RCC 7860 (cell line): ENCODE measurements around the gene TENM3.

Experiments used
- DNase-seq: peaks from one replicate; pipeline ENCODE4 v3.0.0-alpha.2; 2015; ENCODE audit warnings: low spot score
- FAIRE-seq: peaks from 2 replicates; lab custom pipeline; 2012; peaks lifted over from hg19 to GRCh38; lab: Jason Lieb, UNC

The TENM3 gene

GRCh38 chr4:182704077-182704476, 460.9 kb downstream of the TENM3 start:
- no peak for DNase-seq
- FAIRE-seq = no peak

DNA sequence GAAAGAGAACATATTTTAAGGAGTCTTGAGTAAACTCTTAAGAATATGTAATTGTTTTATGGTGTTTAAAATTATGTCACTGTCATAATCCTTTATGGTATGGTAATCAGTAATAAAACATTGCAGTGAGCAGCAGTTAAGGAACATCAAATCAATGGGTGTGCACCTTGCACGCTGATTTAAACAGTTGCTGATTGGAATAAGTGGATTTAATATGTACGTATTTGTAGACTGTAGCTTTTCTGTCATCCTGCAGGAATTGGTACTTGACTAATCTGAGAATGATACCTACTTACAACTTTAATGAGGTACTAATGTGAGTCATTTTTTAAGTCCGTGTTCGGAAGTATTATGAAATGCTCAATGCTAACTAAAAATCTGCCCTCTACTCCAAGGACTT, 461.7 kb downstream of the TENM3 start:
- FAIRE-seq (no peak), DNase-seq (no peak)

DNA sequence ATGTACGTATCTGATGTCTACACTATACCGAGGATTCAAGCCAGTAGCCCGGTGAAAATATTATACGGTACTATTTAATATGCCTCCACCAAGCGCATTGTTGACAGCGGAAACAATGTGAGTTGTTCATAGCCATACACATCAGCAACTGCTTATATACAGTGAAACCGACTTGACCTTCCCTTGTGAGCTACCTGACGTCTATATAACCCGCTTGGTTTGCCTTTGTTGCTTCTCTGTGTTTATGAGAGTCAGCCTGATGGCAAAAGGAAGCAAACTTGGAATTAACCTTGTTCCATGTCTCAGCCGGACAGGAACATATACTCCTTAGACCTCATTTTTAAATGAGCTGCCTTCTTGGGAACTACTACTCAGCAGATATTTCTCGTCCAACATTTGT, 462.2 kb downstream of the TENM3 start:
- FAIRE-seq = no peak
- no peak for DNase-seq

DNA sequence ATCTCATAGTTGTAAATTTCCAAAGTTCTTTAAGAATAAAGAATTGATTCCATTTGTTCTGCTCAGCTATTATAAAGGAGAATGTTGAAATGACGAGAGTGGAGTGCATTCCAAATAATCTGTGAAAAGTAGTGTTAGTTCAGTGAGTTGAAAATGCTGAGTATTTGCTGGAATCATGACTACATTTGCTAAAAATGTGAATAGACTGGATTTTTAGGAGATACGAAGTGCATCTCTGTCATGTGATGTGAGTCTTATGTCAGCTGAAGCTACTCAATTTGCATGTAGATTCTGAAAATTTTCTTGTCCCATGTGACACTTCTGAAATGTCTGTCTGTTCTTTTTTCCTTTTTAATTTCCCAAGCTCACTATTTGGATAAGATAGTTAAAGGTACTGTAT, 468.0 kb downstream of the TENM3 start:
- DNase-seq (no peak), FAIRE-seq (no peak)

GRCh38 chr4:182715548-182715947, 472.3 kb downstream of the TENM3 start:
- no peak for DNase-seq

GRCh38 chr4:182716192-182716591, 473.0 kb downstream of the TENM3 start:
- DNase-seq (no peak), FAIRE-seq (no peak)

More at GRCh38 chr4:182715548-182715947, 472.3 kb downstream of the TENM3 start:
- no peak for FAIRE-seq

- FAIRE-seq (no peak), DNase-seq (no peak)
Observed at GRCh38 chr4:182717788-182718583, 474.8 kb downstream of the TENM3 start.

GRCh38 chr4:182724414-182724813, 481.2 kb downstream of the TENM3 start:
- DNase-seq (no peak), FAIRE-seq (no peak)

- DNase-seq (no peak), FAIRE-seq (no peak)
Observed at GRCh38 chr4:182729516-182729915, 486.3 kb downstream of the TENM3 start.

- FAIRE-seq (no peak), DNase-seq (no peak)
Observed at GRCh38 chr4:182730791-182731190, 487.6 kb downstream of the TENM3 start.

- FAIRE-seq = no peak
- DNase-seq = no peak
Observed at GRCh38 chr4:182736207-182736606, 493.0 kb downstream of the TENM3 start.

DNA sequence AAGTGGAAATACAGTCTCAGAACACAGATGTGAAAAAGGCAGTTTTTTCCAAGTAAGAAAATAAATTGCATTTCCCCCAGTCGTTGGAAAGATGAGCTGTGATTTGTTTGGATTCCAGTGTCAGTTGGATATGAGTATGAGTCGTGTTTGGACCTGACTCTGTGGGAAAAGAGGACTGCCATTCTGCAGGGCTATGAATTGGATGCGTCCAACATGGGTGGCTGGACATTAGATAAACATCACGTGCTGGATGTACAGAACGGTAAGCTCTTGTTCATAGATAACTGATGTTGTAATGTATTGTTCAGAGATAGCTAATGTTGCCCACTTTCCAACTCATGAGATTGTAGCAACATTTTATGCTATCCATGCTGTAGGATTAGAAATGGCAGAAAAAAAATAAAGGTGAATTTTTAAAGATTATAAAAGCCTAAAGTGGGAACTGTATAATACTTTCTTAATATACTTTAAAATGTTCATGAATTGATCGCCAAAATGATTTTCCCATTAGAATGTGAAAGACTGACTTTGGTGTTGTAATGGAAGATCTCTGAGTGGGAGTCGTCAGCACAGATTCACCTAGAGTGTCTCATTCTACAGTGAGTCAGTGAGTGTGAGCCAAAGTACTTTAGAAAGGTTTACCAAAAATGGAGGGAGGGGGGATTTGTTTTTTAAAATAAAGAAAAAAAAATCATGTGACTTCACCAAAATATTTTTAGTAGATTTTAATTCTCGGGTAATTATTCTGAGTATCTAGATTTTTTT, 495.3 kb downstream of the TENM3 start:
- no peak for FAIRE-seq

GRCh38 chr4:182740256-182740655, 497.1 kb downstream of the TENM3 start:
- FAIRE-seq (no peak), DNase-seq (no peak)

More for the DNA sequence above, 495.3 kb downstream of the TENM3 start:
- DNase-seq = peak; percentile 3

- FAIRE-seq (no peak), DNase-seq (no peak)
Observed at GRCh38 chr4:182741054-182741453, 497.9 kb downstream of the TENM3 start.

GRCh38 chr4:182741914-182742313, 498.7 kb downstream of the TENM3 start:
- no peak for DNase-seq
- FAIRE-seq = no peak

DNA sequence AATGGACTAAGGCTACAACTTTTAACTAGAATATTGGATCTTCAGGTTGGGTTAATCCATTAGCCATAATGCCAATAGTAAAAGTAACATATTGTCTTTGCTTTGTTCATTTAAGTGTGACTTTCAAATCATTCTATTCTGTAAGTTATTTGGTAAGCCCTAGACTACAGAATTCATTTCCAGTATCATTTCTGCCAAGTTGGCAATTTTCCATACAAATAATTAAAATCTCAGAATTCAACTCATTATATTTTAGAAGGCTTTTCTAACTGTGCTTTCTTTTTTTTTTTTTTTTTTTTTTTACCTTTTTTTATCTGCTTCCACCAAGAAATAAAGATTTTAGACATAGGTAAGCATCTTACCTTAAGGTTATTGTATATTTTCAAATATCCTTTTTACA, 500.6 kb downstream of the TENM3 start:
- FAIRE-seq = no peak
- no peak for DNase-seq

DNA sequence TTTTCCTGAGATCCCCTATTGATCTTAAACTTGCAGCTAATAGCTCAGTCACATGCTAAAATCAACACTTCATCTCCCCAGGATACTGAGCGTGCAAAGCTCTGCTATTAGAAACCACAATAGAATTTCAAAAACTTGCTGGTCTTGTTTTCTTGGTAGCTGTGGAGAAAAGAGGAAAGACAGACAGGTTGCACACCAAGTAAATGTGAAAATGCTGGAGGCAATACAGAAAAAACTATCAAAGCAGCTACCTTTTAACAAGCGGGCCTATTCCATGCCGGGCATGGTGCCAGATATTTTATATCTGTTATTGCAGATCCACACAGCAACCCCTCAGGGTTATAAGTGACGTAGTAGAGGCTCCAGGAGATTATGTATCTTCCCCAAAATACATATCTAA, 502.0 kb downstream of the TENM3 start:
- FAIRE-seq (no peak), DNase-seq (no peak)

GRCh38 chr4:182746876-182747275, 503.7 kb downstream of the TENM3 start:
- FAIRE-seq = no peak

GRCh38 chr4:182748283-182748682, 505.1 kb downstream of the TENM3 start:
- no peak for FAIRE-seq
- DNase-seq = no peak

More at GRCh38 chr4:182746876-182747275, 503.7 kb downstream of the TENM3 start:
- no peak for DNase-seq

DNA sequence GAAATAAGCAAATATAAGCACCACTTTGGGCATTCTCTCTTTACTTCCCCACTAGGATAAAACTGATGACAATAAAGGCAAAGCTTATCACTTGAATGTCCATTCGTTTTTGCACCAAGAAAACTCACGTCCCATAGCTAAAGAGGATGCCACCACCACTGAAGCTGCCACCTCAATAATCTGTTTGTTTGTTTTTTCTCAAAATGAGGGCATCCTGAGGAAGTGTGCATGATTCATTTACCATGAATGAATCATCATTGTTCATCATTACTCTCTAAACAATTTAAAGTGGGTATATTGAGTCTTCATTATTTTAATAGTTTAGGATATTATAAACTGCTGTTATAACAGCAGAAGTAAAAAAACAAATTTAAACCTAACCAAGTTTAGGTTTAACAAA, 505.7 kb downstream of the TENM3 start:
- FAIRE-seq = no peak
- no peak for DNase-seq

GRCh38 chr4:182749667-182750167, 506.5 kb downstream of the TENM3 start:
- FAIRE-seq (no peak), DNase-seq (no peak)
